ENCODE results near the gene DIPK1C. TPM values are rescaled to one million over a fixed set of nuclear protein-coding genes. Genes with fewer than 3 reads are reported as not detected.

Gene DIPK1C
- total and polyA plus RNA-seq, 2 experiments from 2014 or later = not detected

- Histone ChIP-seq H3K4me2 (ENCODE audit: unreplicated experiment) (peak overlapping the region; percentile 75), H3F3A (ENCODE audit: insufficient read depth) (no peaks in the 10 kb centered on the region), H3K9me3 (ENCODE audit: low read depth) (no peaks in the 10 kb centered on the region), H3K9me2 (ENCODE audit: insufficient read depth) (no peaks in the 10 kb centered on the region), H3K4me3 (peak overlapping the region; percentile 61), H4K20me1 (ENCODE audit: insufficient read depth) (no peaks in the 10 kb centered on the region), H3K36me3 (ENCODE audit: low read depth) (peaks cover 9% of the 10 kb centered on the region; the same call in 1 of the 2 replicates), H2AFZ (peak overlapping the region; percentile 83), H3K27ac (peak overlapping the region; percentile 59), H3K9ac (peak overlapping the region; percentile 65), H3K4me1 (ENCODE audit: insufficient read depth) (peaks cover 24% of the 10 kb centered on the region; the same call in 1 of the 2 replicates), H3K27me3 (replicated peaks; ENCODE audit: insufficient read depth) (no peaks in the 10 kb centered on the region), H3K79me2 (ENCODE audit: insufficient read depth) (peaks cover 36% of the 10 kb centered on the region)
- WGBS, 2 experiments (ENCODE audit: low coverage in 1 of 2, low lambda C conversion rate in 2 of 2, missing lambda C conversion rate in 2 of 2) = 52 to 54% methylated on average over 14 of the region's 14 CpGs
- in situ Hi-C loops (cut with MboI) = loop anchor here (25.0 kb wide), 1 partner anchor 312 kb away; no protein-coding TSS in a partner anchor
- DNase-seq = peak; percentile 42
- TF ChIP-seq EZH2 (IDR thresholded peaks at IDR 0.05; ENCODE audit: insufficient read depth, poor library complexity, severe bottlenecking) = no peak
- TF ChIP-seq EZH2phosphoT487 (IDR thresholded peaks at IDR 0.05; ENCODE audit: insufficient read depth, low read depth) = no peak
Measured at GRCh38 chr18:74498712-74499627, 41.9 kb upstream of the DIPK1C start.

- DNase-seq = peak; percentile 9
- peaks cover 24% of the 10 kb centered on the region; the same call in 1 of the 2 replicates for H3K4me1 ChIP-seq (ENCODE audit: insufficient read depth)
- H3K27ac ChIP-seq = no peak overlapping the region
- TF ChIP-seq EZH2phosphoT487 (IDR thresholded peaks at IDR 0.05; ENCODE audit: insufficient read depth, low read depth) (no peak), EZH2 (IDR thresholded peaks at IDR 0.05; ENCODE audit: insufficient read depth, poor library complexity, severe bottlenecking) (no peak)
- in situ Hi-C loops (cut with MboI) = loop anchor here (25.0 kb wide), 1 partner anchor 310 kb away; no protein-coding TSS in a partner anchor
- H3K27me3 ChIP-seq (replicated peaks; ENCODE audit: insufficient read depth) = no peaks in the 10 kb centered on the region
- H2AFZ ChIP-seq = no peak overlapping the region
- no peaks in the 10 kb centered on the region for H3K9me2 ChIP-seq (ENCODE audit: insufficient read depth)
- peaks cover 36% of the 10 kb centered on the region for H3K79me2 ChIP-seq (ENCODE audit: insufficient read depth)
- 62 to 71% methylated on average over 3 of the region's 3 CpGs for WGBS, 2 experiments (ENCODE audit: low coverage in 1 of 2, low lambda C conversion rate in 2 of 2, missing lambda C conversion rate in 2 of 2)
- no peaks in the 10 kb centered on the region for H4K20me1 ChIP-seq (ENCODE audit: insufficient read depth)
- H3K36me3 ChIP-seq (ENCODE audit: low read depth) = peaks cover 9% of the 10 kb centered on the region; the same call in 1 of the 2 replicates
- H3K4me3 ChIP-seq = 0 out of 2 replicates have a peak overlapping the region, but pooled peaks have one; percentile 91
- H3K9ac ChIP-seq = no peak overlapping the region
- no peak overlapping the region for H3K4me2 ChIP-seq (ENCODE audit: unreplicated experiment)
- no peaks in the 10 kb centered on the region for H3F3A ChIP-seq (ENCODE audit: insufficient read depth)
- no peaks in the 10 kb centered on the region for H3K9me3 ChIP-seq (ENCODE audit: low read depth)
Measured at GRCh38 chr18:74497778-74498177, 40.7 kb upstream of the DIPK1C start.

GRCh38 chr18:74497324-74497676 lies 40.2 kb upstream of the DIPK1C start:
- no peaks in the 10 kb centered on the region for H3F3A ChIP-seq (ENCODE audit: insufficient read depth)
- H3K9me2 ChIP-seq (ENCODE audit: insufficient read depth) = no peaks in the 10 kb centered on the region
- no peaks in the 10 kb centered on the region for H4K20me1 ChIP-seq (ENCODE audit: insufficient read depth)
- no peak for TF ChIP-seq EZH2 (IDR thresholded peaks at IDR 0.05; ENCODE audit: insufficient read depth, poor library complexity, severe bottlenecking)
- no peak for TF ChIP-seq EZH2phosphoT487 (IDR thresholded peaks at IDR 0.05; ENCODE audit: insufficient read depth, low read depth)
- peak overlapping the region; percentile 83 for H3K4me2 ChIP-seq (ENCODE audit: unreplicated experiment)
- no peaks in the 10 kb centered on the region for H3K9me3 ChIP-seq (ENCODE audit: low read depth)
- peak; percentile 12 for DNase-seq
- H2AFZ ChIP-seq = peak overlapping the region; percentile 83; the same call in 1 of the 2 replicates
- no peak overlapping the region for H3K27ac ChIP-seq
- H3K9ac ChIP-seq = peak overlapping the region; percentile 93
- in situ Hi-C loops (cut with MboI) = loop anchor here (25.0 kb wide), 1 partner anchor 310 kb away; no protein-coding TSS in a partner anchor
- H3K27me3 ChIP-seq (replicated peaks; ENCODE audit: insufficient read depth) = no peaks in the 10 kb centered on the region
- H3K79me2 ChIP-seq (ENCODE audit: insufficient read depth) = peaks cover 36% of the 10 kb centered on the region
- 83 to 90% methylated on average over 8 of the region's 8 CpGs for WGBS, 2 experiments (ENCODE audit: low coverage in 1 of 2, low lambda C conversion rate in 2 of 2, missing lambda C conversion rate in 2 of 2)
- peaks cover 6% of the 10 kb centered on the region; the same call in 1 of the 2 replicates for H3K36me3 ChIP-seq (ENCODE audit: low read depth)
- peaks cover 24% of the 10 kb centered on the region; the same call in 1 of the 2 replicates for H3K4me1 ChIP-seq (ENCODE audit: insufficient read depth)
- H3K4me3 ChIP-seq = peak overlapping the region; percentile 91

- H3K4me2 ChIP-seq (ENCODE audit: unreplicated experiment) = peak overlapping the region; percentile 83
Measured at GRCh38 chr18:74496508-74497323, 39.6 kb upstream of the DIPK1C start.

More at GRCh38 chr18:74496508-74497323, 39.6 kb upstream of the DIPK1C start:
- Histone ChIP-seq H3K27ac (peak overlapping the region; percentile 74), H3K9me2 (ENCODE audit: insufficient read depth) (no peaks in the 10 kb centered on the region), H3K9me3 (ENCODE audit: low read depth) (no peaks in the 10 kb centered on the region), H2AFZ (peak overlapping the region; percentile 83), H4K20me1 (ENCODE audit: insufficient read depth) (no peaks in the 10 kb centered on the region), H3K4me3 (peak overlapping the region; percentile 91), H3K79me2 (ENCODE audit: insufficient read depth) (peaks cover 36% of the 10 kb centered on the region), H3F3A (ENCODE audit: insufficient read depth) (no peaks in the 10 kb centered on the region), H3K4me1 (ENCODE audit: insufficient read depth) (peaks cover 24% of the 10 kb centered on the region; the same call in 1 of the 2 replicates), H3K9ac (peak overlapping the region; percentile 93), H3K27me3 (replicated peaks; ENCODE audit: insufficient read depth) (no peaks in the 10 kb centered on the region), H3K36me3 (ENCODE audit: low read depth) (no peaks in the 10 kb centered on the region)
- in situ Hi-C loops (cut with MboI) = loop anchor here (25.0 kb wide), 1 partner anchor 309 kb away; no protein-coding TSS in a partner anchor
- TF ChIP-seq EZH2 (IDR thresholded peaks at IDR 0.05; ENCODE audit: insufficient read depth, poor library complexity, severe bottlenecking) (no peak), EZH2phosphoT487 (IDR thresholded peaks at IDR 0.05; ENCODE audit: insufficient read depth, low read depth) (no peak)
- peak; percentile 83 for DNase-seq
- WGBS, 2 experiments (ENCODE audit: low coverage in 1 of 2, low lambda C conversion rate in 2 of 2, missing lambda C conversion rate in 2 of 2) = 9 to 11% methylated on average over 29 to 32 of the region's 48 CpGs
